Sciatic nerve (tissue), 2 donors: ENCODE data around the gene DNAH14. TPM values are rescaled to one million over a fixed set of nuclear protein-coding genes. Genes with fewer than 3 reads are reported as not detected.

ENCODE experiments used
- ATAC-seq: fragments of 200-7000 bp; cut with Tn5 transposase; one replicate; pipeline ENCODE4 v1.9.1; 2020; ENCODE audit warnings: mild to moderate bottlenecking, moderate library complexity
- DNase-seq: peaks from one replicate; pipeline ENCODE4 v3.0.0-alpha.2; 2020; ENCODE audit warnings: low spot score
- intact Hi-C: fragments of 100-400 bp; cut with DNase I; formaldehyde crosslinking; loops from one replicate; pipeline ENCODE4 v1.14.2; 2022
- total RNA-seq: library from RNA; stranded (reverse); fragmentation: NEBNext Ultra II Directional; extraction: Animal tissue kit (Norgen Biotek cat#: 25700); gene quantifications from one replicate; pipeline ENCODE4 v1.2.1, GENCODE V29; 2021
- donor health status: DM: no; HTN: no; CAD: no.
- donor health status: DM: no; HTN: no; CAD: no.

DNAH14 gene
- total RNA-seq, 1 donor from 2014 or later, result 7.3 TPM

GRCh38 chr1:225428068-225428880 is 498.8 kb downstream of the DNAH14 start:
- intact Hi-C loops, result no loop called here
- peak; percentile 98 for ATAC-seq
- peak; percentile 95 for DNase-seq

- intact Hi-C loops, result no loop called here
- ATAC-seq (no peak), DNase-seq (no peak)
These were observed 499.5 kb downstream of the DNAH14 start for GRCh38 chr1:225428881-225429455.

DNA sequence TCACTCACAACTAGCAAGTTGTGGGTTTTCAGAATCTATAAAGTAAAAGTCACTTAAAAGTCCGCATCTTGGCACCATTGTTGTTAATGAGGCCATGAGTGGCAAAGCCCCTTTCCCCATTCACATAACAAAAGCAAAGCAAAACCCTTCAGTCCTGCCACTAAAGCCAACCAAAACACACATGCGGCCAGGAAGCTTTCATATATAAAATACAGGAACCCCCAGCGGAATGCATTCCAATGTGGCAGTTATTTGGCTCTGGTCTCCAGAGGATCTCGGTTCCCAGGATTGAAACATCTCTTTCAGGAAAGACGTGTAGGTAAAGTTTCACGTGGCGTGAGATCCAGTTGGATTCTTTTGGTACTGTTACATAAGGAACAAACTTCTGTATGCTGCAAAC is 500.8 kb downstream of the DNAH14 start:
- no peak for DNase-seq
- ATAC-seq, result no peak
- intact Hi-C loops, result no loop called here

DNA sequence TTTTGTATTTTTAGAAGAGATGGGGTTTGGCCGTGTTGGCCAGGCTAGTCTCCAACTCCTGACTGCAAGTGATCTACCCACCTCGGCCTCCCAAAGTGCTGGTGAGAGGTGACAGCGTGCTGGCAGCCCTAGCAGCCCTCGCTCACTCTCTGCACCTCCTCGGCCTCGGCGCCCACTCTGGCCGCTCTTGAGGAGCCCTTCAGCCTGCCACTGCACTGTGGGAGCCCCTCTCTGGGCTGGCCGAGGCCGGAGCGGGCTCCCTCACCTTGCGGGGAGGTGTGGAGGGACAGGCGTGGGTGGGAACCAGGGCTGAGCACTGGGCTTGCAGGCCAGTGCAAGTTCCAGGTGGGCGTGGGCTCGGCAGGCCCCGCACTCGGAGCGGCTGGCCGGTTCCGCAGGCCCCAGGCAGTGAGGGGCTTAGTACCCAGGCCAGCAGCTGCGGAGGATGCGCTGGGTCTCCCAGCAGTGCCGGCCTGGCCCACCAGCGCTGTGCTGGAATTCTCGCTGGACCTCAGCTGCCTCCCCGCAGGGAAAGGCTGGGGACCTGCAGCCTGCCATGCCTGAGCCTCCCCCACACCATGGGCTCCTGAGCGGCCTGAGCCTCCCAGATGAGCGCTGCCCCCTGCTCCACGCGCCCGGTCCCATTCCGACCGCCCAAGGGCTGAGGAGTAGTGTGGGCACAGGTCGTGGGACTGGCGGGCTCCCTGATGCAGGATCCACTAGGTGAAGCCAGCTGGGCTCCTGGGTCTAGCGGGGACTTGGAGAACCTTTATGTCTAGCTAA is 501.8 kb downstream of the DNAH14 start:
- intact Hi-C loops, result no loop called here
- no peak for ATAC-seq
- DNase-seq, result no peak

- intact Hi-C loops, result no loop called here
- ATAC-seq, result no peak
These were observed 504.6 kb downstream of the DNAH14 start for GRCh38 chr1:225434046-225434445.

GRCh38 chr1:225435076-225435475 is 505.6 kb downstream of the DNAH14 start:
- ATAC-seq, result no peak

More at GRCh38 chr1:225434046-225434445, 504.6 kb downstream of the DNAH14 start:
- DNase-seq, result no peak

GRCh38 chr1:225435487-225435886 is 506.0 kb downstream of the DNAH14 start:
- intact Hi-C loops, result no loop called here
- ATAC-seq (no peak), DNase-seq (no peak)

More at GRCh38 chr1:225435076-225435475, 505.6 kb downstream of the DNAH14 start:
- no peak for DNase-seq
- intact Hi-C loops, result no loop called here

- intact Hi-C loops, result no loop called here
- ATAC-seq, result no peak
- DNase-seq, result no peak
These were observed 506.5 kb downstream of the DNAH14 start for GRCh38 chr1:225435957-225436392.

GRCh38 chr1:225437710-225438437 is 508.4 kb downstream of the DNAH14 start:
- intact Hi-C loops, result no loop called here
- DNase-seq (no peak), ATAC-seq (no peak)

DNA sequence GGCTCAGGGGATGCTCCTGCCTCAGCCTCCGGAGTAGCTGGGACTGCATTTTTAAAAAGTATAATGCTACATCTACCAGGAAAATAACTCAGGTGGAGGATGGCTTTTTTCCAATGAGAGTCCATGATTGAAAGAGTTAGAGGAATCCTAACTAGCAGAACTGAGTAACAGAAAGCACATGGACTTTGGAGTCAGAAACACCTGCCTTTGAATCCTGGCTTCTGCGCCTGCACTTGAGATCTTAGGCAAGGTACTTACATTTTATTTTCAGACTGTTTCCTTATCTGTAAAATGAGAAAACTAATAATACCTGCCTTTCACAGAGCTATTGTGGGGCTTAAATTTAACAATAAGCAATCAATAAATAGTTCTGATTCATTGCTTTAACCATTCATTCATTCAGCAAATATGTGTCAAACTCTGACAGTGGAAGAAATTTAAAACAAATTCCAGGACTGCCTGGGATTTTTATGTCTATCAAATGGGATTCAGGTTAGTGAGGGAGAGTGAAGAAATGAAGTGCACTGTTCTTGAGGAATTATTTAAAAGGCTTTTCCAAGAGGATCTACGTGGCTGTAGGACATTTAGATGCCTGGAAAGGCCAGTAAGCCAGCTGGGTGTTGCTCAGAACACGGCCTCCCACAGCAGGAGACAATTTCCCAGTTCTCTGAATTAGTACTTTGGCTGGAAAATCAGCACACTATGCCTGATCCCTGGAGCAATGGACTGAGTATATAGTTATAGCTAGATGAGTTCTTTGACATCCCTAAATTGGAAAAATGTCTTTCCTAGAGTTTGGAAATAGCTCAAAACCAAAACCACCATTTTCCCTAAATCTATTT is 511.1 kb downstream of the DNAH14 start:
- DNase-seq (no peak), ATAC-seq (no peak)
- intact Hi-C loops, result no loop called here

- no peak for ATAC-seq
- intact Hi-C loops, result no loop called here
- no peak for DNase-seq
These were observed 512.0 kb downstream of the DNAH14 start for GRCh38 chr1:225441314-225442122.

- DNase-seq, result no peak
- no peak for ATAC-seq
- intact Hi-C loops, result no loop called here
These were observed 512.6 kb downstream of the DNAH14 start for GRCh38 chr1:225442123-225442505.

GRCh38 chr1:225445639-225446594 is 516.4 kb downstream of the DNAH14 start:
- ATAC-seq, result no peak
- no peak for DNase-seq
- intact Hi-C loops, result no loop called here

DNA sequence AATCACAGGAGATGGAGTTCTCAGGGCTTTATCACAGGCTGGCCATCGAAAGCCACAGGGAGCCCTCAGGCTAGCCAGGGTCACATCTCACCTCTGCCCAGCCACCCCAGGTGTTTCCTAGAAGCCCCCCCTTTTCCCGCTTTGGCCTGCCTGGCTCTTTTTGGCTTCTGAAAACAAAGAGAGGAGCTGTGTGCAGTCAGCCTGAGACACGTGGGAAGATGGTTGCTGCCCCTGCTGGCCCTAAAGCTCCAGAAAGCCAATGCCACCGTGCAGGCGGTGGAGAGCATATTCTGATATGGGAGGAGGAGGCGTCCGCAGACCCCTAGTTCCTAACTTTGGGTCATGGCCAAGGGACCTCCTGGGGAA is 517.1 kb downstream of the DNAH14 start:
- intact Hi-C loops, result no loop called here
- no peak for ATAC-seq
- no peak for DNase-seq

- intact Hi-C loops, result no loop called here
- peak; percentile 4 for ATAC-seq
- no peak for DNase-seq
These were observed 517.6 kb downstream of the DNAH14 start for GRCh38 chr1:225446981-225447615.

DNA sequence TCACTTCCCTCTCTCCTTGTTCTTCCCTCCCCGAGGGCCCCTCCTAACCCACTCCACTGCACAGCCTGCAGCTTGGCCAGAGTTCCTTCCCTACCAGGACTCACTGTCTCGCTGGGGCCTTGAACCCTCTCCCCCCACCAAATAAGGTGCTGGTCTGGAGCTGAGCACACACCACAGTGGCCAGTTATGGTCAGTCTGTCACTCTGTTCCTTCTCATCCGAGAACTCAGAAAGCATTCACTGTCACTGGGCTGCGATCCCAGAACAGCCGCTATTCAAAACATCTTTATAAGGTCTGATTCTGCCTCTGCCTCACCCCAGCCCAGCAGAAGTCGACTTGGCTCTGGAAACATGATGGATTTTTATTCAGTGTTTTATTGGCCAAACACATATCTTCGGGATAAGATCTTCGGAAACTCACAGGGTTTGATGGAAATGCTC is 518.2 kb downstream of the DNAH14 start:
- ATAC-seq, result peak; percentile 73
- intact Hi-C loops, result no loop called here
- no peak for DNase-seq
